GM18498 (cell line): ENCODE data around the gene ZBTB9.
"Not testable (repeated sequence)": the region's sequence is repeated elsewhere in the genome, so short reads cannot be mapped to it uniquely, and the experiment has no call there.

ENCODE experiments used
- ATAC-seq: cut with Tn5 transposase; IDR thresholded peaks from one replicate; pipeline ENCODE4 v1.9.1; 2021; ENCODE audit warnings: mild to moderate bottlenecking, moderate library complexity; ENCODE audit not compliant: unreplicated experiment

Gene ZBTB9

DNA sequence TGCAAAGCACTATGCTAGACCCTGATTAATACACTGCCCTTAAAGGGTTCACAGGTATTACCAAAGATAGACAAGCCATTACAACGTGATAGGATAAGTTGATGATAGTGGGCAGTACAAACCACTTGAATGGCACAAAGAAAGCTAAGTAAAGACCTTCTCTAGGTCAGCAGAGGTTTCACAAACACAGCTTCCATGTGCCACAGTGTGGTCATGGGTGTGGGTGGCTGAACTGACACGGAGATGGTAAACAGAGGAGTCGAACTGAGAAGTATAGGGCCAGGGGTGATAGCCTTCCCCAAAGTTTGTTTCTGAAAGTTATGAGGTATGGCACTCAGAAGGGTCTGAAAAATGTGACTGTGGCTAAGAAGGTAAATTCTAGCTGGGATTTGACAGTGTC, 4.3 kb downstream of the ZBTB9 start:
- ATAC-seq: no peak

DNA sequence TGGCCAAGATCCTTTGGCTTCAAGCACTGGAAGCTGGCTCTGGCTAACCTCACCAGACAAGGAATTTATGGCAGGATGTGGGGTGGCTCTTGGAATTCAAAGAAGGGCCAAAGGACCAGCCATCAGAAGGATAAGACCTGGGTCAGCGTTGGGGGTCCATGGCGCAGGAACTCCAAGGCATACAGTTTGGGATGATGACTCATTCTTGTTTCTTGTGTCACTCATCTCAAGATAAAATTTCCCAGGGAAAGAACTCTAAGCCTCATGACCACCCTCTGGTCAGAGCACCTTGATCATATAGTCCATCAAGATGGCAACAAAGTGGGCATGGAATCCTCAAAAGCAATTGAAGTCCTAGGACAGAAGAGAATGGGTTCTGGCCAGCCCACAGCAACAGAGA, 4.8 kb downstream of the ZBTB9 start:
- no peak for ATAC-seq

DNA sequence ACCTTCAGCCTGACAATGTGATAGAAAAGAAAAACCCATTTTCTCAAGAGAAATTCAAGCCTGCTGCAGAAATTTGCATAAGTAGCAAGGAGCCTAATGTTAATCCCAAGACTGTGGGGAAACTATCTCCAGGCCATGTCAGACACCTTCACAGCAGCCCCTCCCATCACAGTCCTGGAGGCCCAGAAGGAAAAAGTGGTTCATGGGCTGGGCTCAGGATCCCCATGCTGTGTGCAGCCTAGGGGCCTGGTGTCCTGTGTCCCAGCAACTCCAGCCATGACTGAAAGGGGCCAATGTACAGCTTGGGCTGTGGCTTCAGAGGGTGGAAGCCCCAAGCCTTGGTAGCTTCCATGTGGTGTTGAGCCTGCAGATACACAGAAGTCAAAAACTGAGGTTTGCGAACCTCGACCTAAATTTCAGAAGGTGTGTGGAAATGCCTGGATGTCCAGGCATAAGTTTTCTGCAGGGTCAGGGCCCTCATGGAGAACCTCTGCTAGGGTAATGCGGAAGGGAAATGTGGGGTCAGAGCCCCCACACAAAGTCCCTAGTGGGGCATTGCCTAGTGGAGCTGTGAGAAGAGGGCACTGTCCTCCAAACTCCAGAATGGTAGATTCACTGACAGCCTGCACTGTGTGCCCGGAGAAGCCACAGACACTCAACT, 11.8 kb downstream of the ZBTB9 start:
- no peak for ATAC-seq

DNA sequence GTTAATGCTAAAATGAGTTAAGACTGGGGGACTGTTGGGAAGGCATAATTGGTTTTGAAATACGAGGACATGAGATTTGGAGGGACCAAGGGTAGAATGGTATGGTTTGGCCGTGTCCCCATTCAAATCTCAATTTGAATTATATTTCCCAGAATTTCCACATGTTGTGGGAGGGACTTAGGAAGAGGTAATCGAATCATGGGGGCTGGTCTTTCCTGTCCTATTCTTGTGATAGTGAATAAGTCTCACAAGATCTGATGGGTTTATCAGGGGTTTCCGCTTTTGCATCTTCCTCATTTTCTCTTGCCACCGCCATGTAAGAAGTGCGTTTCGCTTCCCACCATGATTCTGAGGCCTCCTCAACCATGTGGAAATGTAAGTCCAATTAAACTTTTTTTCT, 12.7 kb downstream of the ZBTB9 start:
- ATAC-seq: no peak

DNA sequence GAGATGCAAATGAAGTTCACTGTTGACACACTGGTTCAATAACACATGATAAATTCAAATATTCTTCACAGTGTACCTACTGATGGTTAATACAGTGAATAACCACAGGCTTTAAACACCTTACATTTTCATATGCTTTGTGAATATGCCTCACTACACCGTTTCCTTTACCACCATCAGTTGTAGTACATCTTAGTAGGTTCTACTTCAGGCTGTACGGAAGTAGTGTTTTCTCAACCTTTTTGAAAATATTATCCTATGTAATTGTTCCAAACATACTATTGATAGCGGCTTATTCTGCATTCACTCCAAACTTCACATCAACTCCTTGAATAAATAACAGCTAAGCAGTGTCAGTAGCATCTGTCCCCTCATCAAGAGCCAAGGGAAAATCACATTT, 15.3 kb downstream of the ZBTB9 start:
- no peak for ATAC-seq

DNA sequence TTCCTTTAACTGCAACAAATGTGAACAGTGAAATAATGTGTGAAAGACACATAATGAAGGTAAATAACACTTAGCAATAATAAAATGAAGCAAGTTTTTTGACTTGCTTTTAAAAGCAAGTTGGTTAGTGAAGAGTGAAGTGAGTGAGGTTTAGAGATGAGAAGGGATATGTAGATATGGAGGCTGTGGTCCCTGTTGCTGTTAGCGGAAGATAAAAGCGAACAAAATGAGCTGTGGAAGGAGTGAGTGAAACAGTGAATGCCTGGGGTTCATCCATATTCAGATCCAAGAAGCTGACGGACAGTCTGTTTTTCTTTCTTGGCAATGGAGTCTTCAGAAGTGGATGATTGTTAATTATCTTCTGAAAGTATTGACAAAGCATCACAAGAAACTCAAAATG, 23.5 kb downstream of the ZBTB9 start:
- no peak for ATAC-seq

DNA sequence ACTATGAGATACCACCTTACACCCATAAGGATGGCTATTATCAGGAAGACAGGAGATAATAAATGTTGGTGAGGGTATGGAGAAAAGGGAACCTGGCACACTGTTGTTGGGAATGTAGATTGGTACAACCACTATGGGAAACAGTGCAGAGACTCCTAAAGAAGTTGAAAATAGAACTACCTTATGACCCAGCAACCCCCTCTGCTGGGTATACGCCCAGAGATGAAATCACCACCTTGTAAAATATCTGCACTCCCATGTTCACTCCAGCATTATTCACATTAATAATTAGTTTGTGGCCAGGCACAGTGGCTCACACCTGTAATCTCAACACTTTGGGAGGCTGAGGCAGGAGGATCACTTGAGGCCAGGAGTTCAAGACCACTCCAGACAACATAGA, 26.8 kb downstream of the ZBTB9 start:
- ATAC-seq: no peak

DNA sequence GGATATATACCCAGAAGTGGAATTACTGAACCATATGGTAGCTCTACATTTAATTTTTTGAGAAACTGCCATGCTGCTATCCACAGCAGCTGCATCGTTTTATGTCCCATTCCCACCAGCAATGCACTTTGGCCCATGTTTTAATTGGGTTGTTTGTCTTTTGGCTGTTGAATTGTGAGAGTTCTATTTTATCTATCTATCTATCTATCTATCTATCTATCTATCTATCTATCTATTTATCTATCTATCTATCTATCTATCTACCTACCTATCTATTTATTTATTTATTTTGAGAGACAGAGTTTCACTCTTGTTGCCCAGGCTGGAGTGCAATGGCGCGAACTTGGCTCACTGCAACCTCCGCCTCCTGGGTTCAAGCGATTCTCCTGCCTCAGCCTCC, 28.2 kb downstream of the ZBTB9 start:
- not testable (repeated sequence) for ATAC-seq

DNA sequence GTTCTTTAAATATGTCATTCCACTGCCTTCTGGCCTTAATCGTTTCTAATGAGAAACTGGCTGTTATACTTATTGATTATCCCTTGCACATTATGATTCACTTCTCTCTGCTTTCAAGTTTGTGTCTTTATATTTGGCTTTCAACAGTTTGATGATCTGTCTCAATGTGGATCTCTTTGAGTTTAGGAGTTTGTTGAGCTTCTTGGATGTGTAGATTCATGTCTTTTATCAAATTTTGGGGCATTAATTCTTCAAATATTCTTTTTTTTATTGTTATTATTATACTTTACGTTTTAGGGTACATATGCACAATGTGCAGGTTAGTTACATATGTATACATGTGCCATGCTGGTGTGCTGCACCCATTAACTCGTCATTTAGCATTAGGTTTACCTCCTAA, 29.3 kb downstream of the ZBTB9 start:
- ATAC-seq: no peak

DNA sequence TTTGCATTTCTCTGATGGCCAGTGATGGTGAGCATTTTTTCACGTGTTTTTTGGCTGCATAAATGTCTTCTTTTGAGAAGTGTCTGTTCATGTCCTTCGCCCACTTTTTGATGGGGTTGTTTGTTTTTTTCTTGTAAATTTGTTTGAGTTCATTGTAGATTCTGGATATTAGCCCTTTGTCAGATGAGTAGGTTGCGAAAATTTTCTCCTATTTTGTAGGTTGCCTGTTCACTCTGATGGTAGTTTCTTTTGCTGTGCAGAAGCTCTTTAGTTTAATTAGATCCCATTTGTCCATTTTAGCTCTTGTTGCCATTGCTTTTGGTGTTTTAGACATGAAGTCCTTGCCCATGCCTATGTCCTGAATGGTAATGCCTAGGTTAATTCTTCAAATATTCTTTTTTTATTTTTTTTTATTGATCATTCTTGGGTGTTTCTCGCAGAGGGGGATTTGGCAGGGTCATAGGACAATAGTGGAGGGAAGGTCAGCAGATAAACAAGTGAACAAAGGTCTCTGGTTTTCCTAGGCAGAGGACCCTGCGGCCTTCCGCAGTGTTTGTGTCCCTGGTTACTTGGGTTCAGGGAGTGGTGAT, 30.4 kb downstream of the ZBTB9 start:
- not testable (repeated sequence) for ATAC-seq

DNA sequence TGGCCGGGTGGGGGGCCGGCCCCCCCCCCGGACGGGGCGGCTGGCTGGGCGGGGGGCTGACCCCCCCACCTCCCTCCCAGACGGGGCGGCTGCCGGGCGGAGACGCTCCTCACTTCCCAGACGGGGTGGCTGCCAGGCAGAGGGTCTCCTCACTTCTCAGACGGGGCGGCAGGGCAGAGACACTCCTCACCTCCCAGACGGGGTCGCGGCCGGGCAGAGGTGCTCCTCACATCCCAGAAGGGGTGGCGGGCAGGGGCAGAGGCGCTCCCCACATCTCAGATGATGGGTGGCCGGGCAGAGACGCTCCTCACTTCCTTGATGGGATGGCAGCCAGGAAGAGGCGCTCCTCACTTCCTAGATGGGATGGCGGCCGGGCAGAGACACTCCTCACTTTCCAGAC, 31.3 kb downstream of the ZBTB9 start:
- not testable (repeated sequence) for ATAC-seq

DNA sequence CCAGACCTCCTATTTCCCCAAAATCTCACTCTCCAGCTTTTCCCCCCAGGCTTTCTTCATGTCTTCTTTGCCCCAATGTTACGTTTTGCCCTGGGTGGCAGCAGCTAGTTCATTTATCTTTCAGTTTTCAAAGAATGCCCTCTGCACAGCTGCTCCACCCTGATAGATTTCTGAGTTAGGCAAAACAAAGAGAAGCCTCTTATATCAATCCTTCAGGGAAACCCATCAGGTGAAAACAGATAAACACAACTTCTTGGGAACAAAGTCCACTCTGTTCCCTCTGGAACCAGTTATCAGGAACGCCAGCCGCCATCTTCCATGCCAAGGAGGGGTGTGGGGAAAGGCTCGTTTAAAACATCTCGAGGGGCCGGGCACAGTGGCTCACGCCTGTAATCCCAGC, 34.0 kb downstream of the ZBTB9 start:
- ATAC-seq: no peak

DNA sequence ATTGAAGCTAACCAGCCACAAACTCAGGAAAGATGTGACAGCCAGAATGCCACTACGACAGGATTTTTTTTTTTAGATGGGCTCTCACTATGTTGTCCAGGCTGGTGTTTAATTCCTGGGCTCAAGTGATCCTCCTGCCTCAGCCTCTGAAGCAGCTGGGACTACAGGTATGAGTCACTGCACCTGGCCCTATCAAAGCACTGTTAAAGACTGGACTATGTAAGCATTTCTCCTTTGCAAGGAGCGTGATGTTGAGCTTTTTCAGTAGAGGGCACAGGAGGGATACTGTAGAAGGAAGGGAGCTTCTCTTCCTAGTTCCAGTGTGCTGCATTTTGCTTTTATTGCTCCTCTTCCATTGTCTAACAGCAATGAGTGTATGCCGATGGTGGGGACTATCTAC, 35.8 kb downstream of the ZBTB9 start:
- ATAC-seq: no peak

DNA sequence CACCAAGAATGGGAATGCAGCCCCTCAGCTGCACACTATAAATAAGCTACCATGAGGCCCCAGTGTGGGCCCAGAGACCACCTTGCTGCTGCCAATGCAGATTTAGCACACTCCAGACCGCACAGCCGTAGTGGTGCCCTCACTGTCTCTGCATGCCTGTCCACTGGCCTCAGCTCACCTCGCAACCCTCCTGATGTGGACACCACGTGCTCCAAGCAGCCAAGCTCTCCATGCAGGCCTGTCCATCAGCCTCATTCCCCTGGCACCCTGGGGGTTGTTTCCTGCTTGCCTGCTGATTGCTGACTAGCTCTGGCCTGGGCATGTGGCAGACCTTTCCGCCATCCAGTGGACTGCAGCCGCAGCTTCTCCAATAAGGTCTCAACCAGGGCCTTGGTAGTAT, 36.2 kb downstream of the ZBTB9 start:
- no peak for ATAC-seq

DNA sequence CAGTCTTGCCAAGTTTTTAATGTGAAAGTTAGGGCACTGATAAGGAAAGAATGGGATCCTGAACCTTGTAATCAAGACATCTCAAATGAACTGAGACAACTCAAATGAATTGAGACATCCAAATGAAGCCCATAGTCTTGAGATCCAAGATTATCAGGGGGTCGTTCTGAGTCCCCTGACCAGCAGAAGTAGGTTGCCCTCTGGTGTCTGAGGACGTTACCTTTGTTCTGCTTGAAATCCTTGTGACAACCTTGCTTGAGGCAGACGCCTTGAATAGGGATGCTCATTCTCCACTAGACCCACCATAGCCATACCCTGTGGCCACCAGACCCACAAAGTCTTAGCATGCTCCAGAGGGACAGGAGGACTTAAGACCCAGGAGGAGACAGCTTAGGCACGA, 37.7 kb downstream of the ZBTB9 start:
- no peak for ATAC-seq

DNA sequence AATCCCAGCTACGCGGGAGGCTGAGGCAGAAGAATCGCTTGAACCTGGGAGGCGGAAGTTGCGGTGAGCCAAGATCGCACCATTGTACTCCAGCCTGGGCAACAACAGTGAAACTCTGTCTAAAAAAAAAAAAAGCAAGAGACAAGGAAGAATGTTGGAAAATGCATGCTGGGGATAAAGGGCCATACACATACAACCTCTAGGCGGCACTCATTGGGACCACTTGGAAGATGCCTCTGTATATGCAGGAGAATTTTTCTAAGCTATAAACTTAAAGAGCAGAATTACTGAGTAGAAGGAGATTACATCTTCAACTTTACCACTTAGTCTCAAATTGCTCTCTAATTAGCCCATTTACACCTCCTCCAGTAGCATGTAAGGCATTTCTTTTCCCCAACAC, 42.8 kb downstream of the ZBTB9 start:
- ATAC-seq: no peak

DNA sequence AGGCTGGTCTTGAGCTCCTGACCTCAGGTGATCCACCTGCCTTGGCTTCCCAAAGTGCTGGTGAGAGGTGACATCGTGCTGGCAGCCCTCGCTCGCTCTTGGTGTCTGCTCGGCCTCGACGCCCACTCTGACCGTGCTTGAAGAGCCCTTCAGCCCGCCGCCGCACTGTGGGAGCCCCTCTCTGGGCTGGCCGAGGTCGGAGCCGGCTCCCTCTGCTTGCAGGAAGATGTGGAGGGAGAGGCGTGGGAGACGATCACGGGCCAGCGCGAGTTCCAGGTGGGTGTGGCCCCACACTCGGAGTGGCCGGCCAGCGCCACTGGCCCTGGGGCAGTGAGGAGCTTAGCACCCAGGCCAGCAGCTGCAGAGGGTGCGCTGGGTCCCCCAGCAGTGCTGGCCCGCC, 48.1 kb downstream of the ZBTB9 start:
- no peak for ATAC-seq

DNA sequence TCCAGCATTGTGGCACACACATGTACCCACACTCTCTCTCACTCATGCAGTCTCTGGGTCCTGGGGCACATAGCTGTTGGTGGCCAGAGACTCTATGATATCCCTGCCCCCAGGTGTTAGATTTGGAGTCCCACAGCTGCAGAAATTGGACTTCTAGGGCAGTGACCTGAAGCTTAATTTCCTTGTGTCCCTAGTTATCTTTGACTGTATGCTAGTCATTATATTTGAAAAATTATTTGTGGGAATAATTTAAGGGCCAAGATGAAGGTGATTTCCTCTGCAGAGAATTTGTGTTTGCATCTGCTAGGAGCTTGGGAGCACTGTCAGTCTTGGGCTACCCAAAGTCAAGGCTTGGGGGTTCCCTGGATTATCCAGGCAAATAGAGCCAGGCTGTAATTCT, 50.1 kb downstream of the ZBTB9 start:
- no peak for ATAC-seq

DNA sequence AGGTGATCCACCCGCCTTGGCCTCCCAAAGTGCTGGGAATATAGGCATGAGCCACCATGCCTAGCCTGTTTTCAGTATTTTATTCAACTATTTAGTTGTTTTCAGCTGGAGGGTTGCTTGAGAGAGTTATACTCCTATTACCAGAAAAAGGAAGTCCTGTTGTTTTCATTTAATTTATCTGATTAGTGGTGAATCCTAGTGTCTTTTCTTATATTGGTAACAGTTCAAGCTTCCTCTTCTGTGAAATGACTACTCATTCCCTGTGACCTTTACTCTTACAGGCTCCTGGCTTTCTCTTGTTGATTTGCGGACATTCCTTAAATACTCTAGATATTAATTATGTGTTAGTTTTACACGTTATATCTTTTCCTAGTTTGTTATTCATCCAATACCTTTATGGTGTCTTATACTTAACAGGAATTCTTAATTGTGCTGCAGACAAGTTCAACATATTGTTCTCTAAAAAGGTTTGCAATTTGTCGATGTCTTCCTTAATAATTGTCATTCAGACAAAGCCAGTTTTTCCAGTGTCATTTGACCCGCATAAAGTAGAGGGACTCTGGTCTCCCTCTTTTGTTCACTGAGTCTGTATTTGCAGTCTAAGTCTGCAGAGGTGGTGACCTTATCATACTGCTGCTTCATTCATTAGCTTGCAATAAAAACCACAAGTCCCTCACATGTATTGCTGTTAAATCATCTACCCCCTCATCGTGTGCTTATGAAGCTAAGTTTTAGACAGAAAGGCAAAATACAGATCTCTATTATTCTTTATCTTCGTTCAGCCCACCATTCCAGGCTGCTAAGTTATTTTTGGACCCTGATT, 51.4 kb downstream of the ZBTB9 start:
- ATAC-seq: no peak
